Measurements from ENCODE around the gene EPHB3. TPM values are rescaled to one million over a fixed set of nuclear protein-coding genes. Genes with fewer than 3 reads are reported as not detected.

The EPHB3 gene
- total and polyA plus RNA-seq, 2 donors (not counting 3 experiments of a cell fraction or from before 2014, with no cell fraction given): 0.01 TPM; not detected in 1

DNA sequence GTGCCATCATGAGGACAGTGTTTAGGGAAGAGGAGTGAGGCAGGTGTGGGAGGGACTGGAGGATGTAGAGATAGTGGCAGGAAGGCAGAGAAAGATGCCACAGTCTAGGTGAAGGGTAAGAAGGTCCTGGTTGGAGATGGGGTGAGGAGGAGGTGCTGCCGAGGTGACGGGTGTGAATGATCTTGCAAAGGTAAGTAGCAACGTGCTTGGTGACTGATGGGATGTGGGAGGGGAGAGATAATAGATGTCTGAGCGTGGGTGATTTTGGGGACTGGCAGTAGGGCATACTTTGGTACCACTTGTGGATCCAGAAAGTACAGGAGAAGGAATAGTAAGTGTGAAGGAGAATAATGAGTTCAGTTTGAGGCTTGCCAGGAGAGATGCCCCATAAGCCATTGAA, 27.2 kb downstream of the EPHB3 start:
- no peaks in the 10 kb centered on the region for H3K4me1 ChIP-seq (ENCODE audit: control insufficient read depth, extremely low read depth, insufficient read depth, low read length)
- FAIRE-seq (no peak), DNase-seq (ENCODE audit: low read depth, low spot score) (no peak)
- no peak overlapping the region for H2AFZ ChIP-seq (ENCODE audit: low read depth, low read length)
- no peak overlapping the region for H3K27ac ChIP-seq (ENCODE audit: insufficient read depth, low read depth, low read length)
- H3K4me2 ChIP-seq (ENCODE audit: insufficient read depth, low read length): no peak overlapping the region
- H3K9me1 ChIP-seq (replicated peaks; ENCODE audit: control insufficient read depth, extremely low read depth, insufficient read depth, low read length): no peaks in the 10 kb centered on the region
- ChIA-PET POLR2A (no interaction called here), CTCF (no interaction called here)
- dilution Hi-C loops (cut with MboI; ENCODE audit: extremely low pct_ligation_motif_present, low sequenced_read_pairs) (no loop called here), intact Hi-C loops (cut with micrococcal nuclease) (no loop called here)
- H3K9me3 ChIP-seq (replicated peaks; ENCODE audit: control insufficient read depth, insufficient read depth, low read length): no peaks in the 10 kb centered on the region
- no peaks in the 10 kb centered on the region for H3K79me2 ChIP-seq (ENCODE audit: control insufficient read depth, insufficient read depth, low read length)
- BruUV-seq (replicated peaks): no TSS peak
- no peaks in the 10 kb centered on the region for H4K20me1 ChIP-seq (replicated peaks; ENCODE audit: control insufficient read depth, extremely low read depth, insufficient read depth, low read length)
- H3K9ac ChIP-seq (replicated peaks; ENCODE audit: extremely low read depth, insufficient read depth, low read length): no peak overlapping the region
- peaks cover 10 to 27% of the 10 kb centered on the region in 2 experiments for H3K27me3 ChIP-seq (ENCODE audit: control insufficient read depth in 2 of 2, insufficient read depth in 2 of 2, low read length in 2 of 2)
- no peak overlapping the region for H3K4me3 ChIP-seq (replicated peaks in 1 of 3; ENCODE audit: insufficient read depth in 1 of 3, low read depth in 1 of 3, low read length in 3 of 3)
- TF ChIP-seq MYC (IDR thresholded peaks at IDR 0.05; ENCODE audit: low read depth, low read length): no peak
- TF ChIP-seq POLR2A (IDR thresholded peaks at IDR 0.05; ENCODE audit: low read depth, low read length): no peak
- no peak for TF ChIP-seq FOS (IDR thresholded peaks at IDR 0.05; ENCODE audit: borderline replicate concordance, insufficient read depth, low read length)
- no peak for TF ChIP-seq POLR2AphosphoS5 (IDR thresholded peaks at IDR 0.05; ENCODE audit: insufficient read depth, low read depth, low read length)
- TF ChIP-seq, protein P1, sequence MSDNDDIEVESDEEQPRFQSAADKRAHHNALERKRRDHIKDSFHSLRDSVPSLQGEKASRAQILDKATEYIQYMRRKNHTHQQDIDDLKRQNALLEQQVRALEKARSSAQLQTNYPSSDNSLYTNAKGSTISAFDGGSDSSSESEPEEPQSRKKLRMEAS (IDR thresholded peaks at IDR 0.05; ENCODE audit: insufficient read depth, insufficient read length): no peak
- TF ChIP-seq, protein P2, sequence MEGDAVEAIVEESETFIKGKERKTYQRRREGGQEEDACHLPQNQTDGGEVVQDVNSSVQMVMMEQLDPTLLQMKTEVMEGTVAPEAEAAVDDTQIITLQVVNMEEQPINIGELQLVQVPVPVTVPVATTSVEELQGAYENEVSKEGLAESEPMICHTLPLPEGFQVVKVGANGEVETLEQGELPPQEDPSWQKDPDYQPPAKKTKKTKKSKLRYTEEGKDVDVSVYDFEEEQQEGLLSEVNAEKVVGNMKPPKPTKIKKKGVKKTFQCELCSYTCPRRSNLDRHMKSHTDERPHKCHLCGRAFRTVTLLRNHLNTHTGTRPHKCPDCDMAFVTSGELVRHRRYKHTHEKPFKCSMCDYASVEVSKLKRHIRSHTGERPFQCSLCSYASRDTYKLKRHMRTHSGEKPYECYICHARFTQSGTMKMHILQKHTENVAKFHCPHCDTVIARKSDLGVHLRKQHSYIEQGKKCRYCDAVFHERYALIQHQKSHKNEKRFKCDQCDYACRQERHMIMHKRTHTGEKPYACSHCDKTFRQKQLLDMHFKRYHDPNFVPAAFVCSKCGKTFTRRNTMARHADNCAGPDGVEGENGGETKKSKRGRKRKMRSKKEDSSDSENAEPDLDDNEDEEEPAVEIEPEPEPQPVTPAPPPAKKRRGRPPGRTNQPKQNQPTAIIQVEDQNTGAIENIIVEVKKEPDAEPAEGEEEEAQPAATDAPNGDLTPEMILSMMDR (IDR thresholded peaks at IDR 0.05; ENCODE audit: extremely low read depth in 1 of 2, insufficient read depth in 1 of 2, low read depth in 1 of 2, low read length in 2 of 2): no peak
- no peak for TF ChIP-seq GATA2 (IDR thresholded peaks at IDR 0.05; ENCODE audit: insufficient read depth, insufficient read length, low read depth, low read length)
- no peak for TF ChIP-seq JUN (IDR thresholded peaks at IDR 0.05; ENCODE audit: borderline replicate concordance, insufficient read depth, insufficient read length, low read depth)
- no peak for TF ChIP-seq EZH2 (IDR thresholded peaks at IDR 0.05; ENCODE audit: borderline replicate concordance, low read depth, low read length, severe bottlenecking)
- no peaks in the 10 kb centered on the region for H3K36me3 ChIP-seq (ENCODE audit: control insufficient read depth in 2 of 2, extremely low read depth in 1 of 2, insufficient read depth in 2 of 2, low read length in 2 of 2)

All from endothelial cell of umbilical vein (primary cell).